ENCODE measurements around the gene CDC6. TPM values are rescaled to one million over a fixed set of nuclear protein-coding genes. Genes with fewer than 3 reads are reported as not detected.

CDC6 gene
- 39.0 TPM for polyA plus RNA-seq (2012; ENCODE audit: insufficient read length, low read depth)

GRCh38 chr17:40287494-40288369 lies at the start of gene CDC6:
TSS of gene CDC6 (plus strand) at chr17:40287879. CDS start at chr17:40289421, 1,542 bp downstream.
- TF ChIP-seq POLR2AphosphoS5 (IDR thresholded peaks at IDR 0.05; ENCODE audit: low read depth, low read length) (peak; percentile 98), TAF1 (IDR thresholded peaks at IDR 0.05; ENCODE audit: borderline replicate concordance, insufficient read depth, low read length) (peak; percentile 95), FOXP2 (optimal IDR thresholded peaks at IDR 0.05; ENCODE audit: borderline replicate concordance, extremely low read depth, extremely low read length, insufficient read depth) (peak; percentile 66), SIN3A (IDR thresholded peaks at IDR 0.05; ENCODE audit: borderline replicate concordance, insufficient read depth, low read length) (peak; percentile 100), REST (IDR thresholded peaks at IDR 0.05; ENCODE audit: insufficient read depth in 1 of 2, low read depth in 2 of 2, low read length in 2 of 2) (peak in 1 of 2 experiments; percentile 9; a peak in 1 of 4 replicates)

GRCh38 chr17:40241252-40241834 lies 46.3 kb upstream of the CDC6 start:
- TF ChIP-seq TAF1 (IDR thresholded peaks at IDR 0.05; ENCODE audit: borderline replicate concordance, insufficient read depth, low read length) (no peak), POLR2AphosphoS5 (IDR thresholded peaks at IDR 0.05; ENCODE audit: low read depth, low read length) (no peak), SIN3A (IDR thresholded peaks at IDR 0.05; ENCODE audit: borderline replicate concordance, insufficient read depth, low read length) (no peak), FOXP2 (optimal IDR thresholded peaks at IDR 0.05; ENCODE audit: borderline replicate concordance, extremely low read depth, extremely low read length, insufficient read depth) (no peak), REST (IDR thresholded peaks at IDR 0.05; ENCODE audit: insufficient read depth in 1 of 2, low read depth in 2 of 2, low read length in 2 of 2) (no peak)

GRCh38 chr17:40242774-40243173 lies 44.9 kb upstream of the CDC6 start:
- TF ChIP-seq FOXP2 (optimal IDR thresholded peaks at IDR 0.05; ENCODE audit: borderline replicate concordance, extremely low read depth, extremely low read length, insufficient read depth) (no peak), POLR2AphosphoS5 (IDR thresholded peaks at IDR 0.05; ENCODE audit: low read depth, low read length) (no peak), TAF1 (IDR thresholded peaks at IDR 0.05; ENCODE audit: borderline replicate concordance, insufficient read depth, low read length) (no peak), REST (IDR thresholded peaks at IDR 0.05; ENCODE audit: insufficient read depth in 1 of 2, low read depth in 2 of 2, low read length in 2 of 2) (no peak), SIN3A (IDR thresholded peaks at IDR 0.05; ENCODE audit: borderline replicate concordance, insufficient read depth, low read length) (no peak)

GRCh38 chr17:40243761-40244160 lies 43.9 kb upstream of the CDC6 start:
- TF ChIP-seq POLR2AphosphoS5 (IDR thresholded peaks at IDR 0.05; ENCODE audit: low read depth, low read length) (no peak), REST (IDR thresholded peaks at IDR 0.05; ENCODE audit: insufficient read depth in 1 of 2, low read depth in 2 of 2, low read length in 2 of 2) (no peak), SIN3A (IDR thresholded peaks at IDR 0.05; ENCODE audit: borderline replicate concordance, insufficient read depth, low read length) (no peak), FOXP2 (optimal IDR thresholded peaks at IDR 0.05; ENCODE audit: borderline replicate concordance, extremely low read depth, extremely low read length, insufficient read depth) (no peak), TAF1 (IDR thresholded peaks at IDR 0.05; ENCODE audit: borderline replicate concordance, insufficient read depth, low read length) (no peak)

Measured in PFSK-1 (cell line).